WTC11 (cell line): ENCODE results near the gene TMEM88. TPM values are rescaled to one million over a fixed set of nuclear protein-coding genes. Genes with fewer than 3 reads are reported as not detected.

Source experiments
- ATAC-seq: fragments of 200-7000 bp; cut with Tn5 transposase; 2 replicates; pipeline ENCODE4 v1.10.0; 2021; ENCODE audit warnings: mild to moderate bottlenecking, moderate library complexity
- CTCF ChIA-PET: fragments of 300-600 bp; sonication (Branson Sonifier 250); formaldehyde crosslinking; loops from one replicate; lab custom pipeline; 2021; ENCODE audit warnings: antibody characterized with exemption; lab: Charles Lee
- POLR2A ChIA-PET: fragments of 350-600 bp; sonication (Branson Sonifier 250); formaldehyde crosslinking; loops from one replicate; lab custom pipeline; 2021; ENCODE audit warnings: antibody characterized with exemption; lab: Charles Lee
- DNase-seq: peaks from one replicate; pipeline ENCODE4 v3.0.0; 2021; ENCODE audit warnings: low spot score
- H3K27ac Mint-ChIP-seq: 2 replicates; pipeline ENCODE4 v1.8.0; 2021; ENCODE audit warnings: mixed read lengths
- H3K27me3 Mint-ChIP-seq: 2 replicates; pipeline ENCODE4 v1.8.0; 2021; ENCODE audit warnings: low read depth, mild to moderate bottlenecking, moderate library complexity, mixed read lengths
- H3K36me3 Mint-ChIP-seq: 2 replicates; pipeline ENCODE4 v1.8.0; 2021; ENCODE audit warnings: mixed read lengths
- H3K4me1 Mint-ChIP-seq: 2 replicates; pipeline ENCODE4 v1.8.0; 2022; ENCODE audit warnings: mixed read lengths
- H3K4me3 Mint-ChIP-seq: 2 replicates; pipeline ENCODE4 v1.8.0; 2021; ENCODE audit warnings: mild to moderate bottlenecking, moderate library complexity, mixed read lengths
- H3K9me3 Mint-ChIP-seq: 2 replicates; pipeline ENCODE4 v1.8.0; 2021; ENCODE audit warnings: mixed read lengths
- ATF1 ChIP-seq: sonication (generic); formaldehyde crosslinking; IDR thresholded peaks from 2 replicates; pipeline ENCODE4 v1.8.1; 2023; ENCODE audit warnings: mild to moderate bottlenecking, moderate library complexity, missing genetic modification reagents
- CBFB ChIP-seq: sonication (generic); formaldehyde crosslinking; IDR thresholded peaks from 2 replicates; pipeline ENCODE4 v1.8.1; 2022; ENCODE audit warnings: mild to moderate bottlenecking, low read depth, missing genetic modification reagents
- CDX4 ChIP-seq: fragments of 250-450 bp; sonication (Bioruptor Pico); IDR thresholded peaks from 2 replicates; pipeline ENCODE4 v1.9.0; 2021; ENCODE audit warnings: moderate library complexity, mild to moderate bottlenecking, inconsistent platforms, borderline replicate concordance
- CREB1 ChIP-seq: sonication (generic); formaldehyde crosslinking; IDR thresholded peaks from 2 replicates; pipeline ENCODE4 v1.8.0; 2023; ENCODE audit warnings: mild to moderate bottlenecking, missing genetic modification reagents
- CREM ChIP-seq: sonication (generic); formaldehyde crosslinking; IDR thresholded peaks from 2 replicates; pipeline ENCODE4 v1.8.1; 2022; ENCODE audit warnings: mild to moderate bottlenecking, missing genetic modification reagents, moderate library complexity
- E2F1 ChIP-seq: sonication (generic); formaldehyde crosslinking; IDR thresholded peaks from 2 replicates; pipeline ENCODE4 v1.8.0; 2022; ENCODE audit warnings: mild to moderate bottlenecking, missing genetic modification reagents
- ETV6 ChIP-seq: sonication (generic); formaldehyde crosslinking; IDR thresholded peaks from 2 replicates; pipeline ENCODE4 v1.8.1; 2022; ENCODE audit warnings: mild to moderate bottlenecking, missing genetic modification reagents
- FOXP1 ChIP-seq: sonication (generic); formaldehyde crosslinking; IDR thresholded peaks from 2 replicates; pipeline ENCODE4 v1.8.0; 2022; ENCODE audit warnings: missing genetic modification reagents, mild to moderate bottlenecking, moderate library complexity, borderline replicate concordance
- GABPB1 ChIP-seq: sonication (generic); formaldehyde crosslinking; IDR thresholded peaks from 2 replicates; pipeline ENCODE4 v1.8.1; 2023; ENCODE audit warnings: mild to moderate bottlenecking, missing genetic modification reagents
- GRHL2 ChIP-seq: fragments of 250-450 bp; sonication (Bioruptor Pico); IDR thresholded peaks from 2 replicates; pipeline ENCODE4 v1.8.0; 2022; ENCODE audit warnings: mild to moderate bottlenecking, moderate library complexity; ENCODE audit not compliant: insufficient replicate concordance, severe bottlenecking
- GTF2I ChIP-seq: fragments of 250-450 bp; sonication (Bioruptor Pico); conservative IDR thresholded peaks from 2 replicates; pipeline ENCODE4 v1.4.0; 2021; ENCODE audit warnings: mild to moderate bottlenecking
- IRF2 ChIP-seq: sonication (generic); formaldehyde crosslinking; IDR thresholded peaks from 2 replicates; pipeline ENCODE4 v1.8.0; 2022; ENCODE audit warnings: low read depth, missing genetic modification reagents, borderline replicate concordance
- KAT7 ChIP-seq: sonication (generic); formaldehyde crosslinking; IDR thresholded peaks from 2 replicates; pipeline ENCODE4 v1.8.1; 2023; ENCODE audit warnings: missing genetic modification reagents, mild to moderate bottlenecking, borderline replicate concordance
- MLX ChIP-seq: sonication (generic); formaldehyde crosslinking; IDR thresholded peaks from 2 replicates; pipeline ENCODE4 v1.8.1; 2023; ENCODE audit warnings: mild to moderate bottlenecking, missing genetic modification reagents, moderate library complexity
- NFE2L1 ChIP-seq: sonication (generic); formaldehyde crosslinking; IDR thresholded peaks from 2 replicates; pipeline ENCODE4 v1.8.1; 2023; ENCODE audit warnings: missing genetic modification reagents
- NR1H2 ChIP-seq: sonication (generic); formaldehyde crosslinking; IDR thresholded peaks from 2 replicates; pipeline ENCODE4 v1.9.0; 2021; ENCODE audit warnings: mild to moderate bottlenecking, moderate library complexity, missing genetic modification reagents
- NR3C1 ChIP-seq: sonication (generic); formaldehyde crosslinking; conservative IDR thresholded peaks from 2 replicates; pipeline ENCODE4 v1.8.1; 2023; ENCODE audit warnings: low read depth, mild to moderate bottlenecking, missing genetic modification reagents
- PRRX2 ChIP-seq: fragments of 250-450 bp; sonication (Bioruptor Pico); IDR thresholded peaks from 2 replicates; pipeline ENCODE4 v1.8.0; 2021; ENCODE audit warnings: mild to moderate bottlenecking
- RORB ChIP-seq: fragments of 250-450 bp; sonication (Bioruptor Pico); IDR thresholded peaks from 2 replicates; pipeline ENCODE4 v1.9.0; 2021; ENCODE audit warnings: mild to moderate bottlenecking
- TEAD4 ChIP-seq: sonication (generic); formaldehyde crosslinking; IDR thresholded peaks from 2 replicates; pipeline ENCODE4 v1.8.0; 2022; ENCODE audit warnings: mild to moderate bottlenecking, missing genetic modification reagents
- TP53 ChIP-seq: sonication (generic); formaldehyde crosslinking; IDR thresholded peaks from 2 replicates; pipeline ENCODE4 v1.8.1; 2023; ENCODE audit warnings: mild to moderate bottlenecking, missing genetic modification reagents
- ZNF219 ChIP-seq: sonication (generic); formaldehyde crosslinking; IDR thresholded peaks from 2 replicates; pipeline ENCODE4 v1.8.0; 2023; ENCODE audit warnings: missing genetic modification reagents, mild to moderate bottlenecking, borderline replicate concordance
- ZNF232 ChIP-seq: sonication (generic); formaldehyde crosslinking; IDR thresholded peaks from 2 replicates; pipeline ENCODE4 v1.8.0; 2022; ENCODE audit warnings: mild to moderate bottlenecking, missing genetic modification reagents
- ZNF263 ChIP-seq: sonication (generic); formaldehyde crosslinking; IDR thresholded peaks from 2 replicates; pipeline ENCODE4 v1.8.1; 2022; ENCODE audit warnings: low read depth, mild to moderate bottlenecking, moderate library complexity, missing genetic modification reagents
- ZNF423 ChIP-seq: fragments of 250-450 bp; sonication (Bioruptor Pico); IDR thresholded peaks from 2 replicates; pipeline ENCODE4 v2.1.2; 2022; ENCODE audit warnings: mild to moderate bottlenecking, moderate library complexity
- ZNF671 ChIP-seq: fragments of 250-450 bp; sonication (Bioruptor Pico); IDR thresholded peaks from 2 replicates; pipeline ENCODE4 v1.8.0; 2021; ENCODE audit warnings: mild to moderate bottlenecking
- total RNA-seq: library from RNA; stranded (reverse); gene quantifications from 3 replicates; pipeline ENCODE4 v1.2.3, GENCODE V29; 2021
- TF ChIP-seq, protein P1 (sequence below): fragments of 250-450 bp; sonication (Bioruptor Pico); IDR thresholded peaks from 2 replicates; pipeline ENCODE4 v1.9.0; 2021; ENCODE audit warnings: mild to moderate bottlenecking
- TF ChIP-seq, protein P2 (sequence below): fragments of 250-450 bp; sonication (Bioruptor Pico); conservative IDR thresholded peaks from 2 replicates; pipeline ENCODE4 v1.9.0; 2021; ENCODE audit warnings: mild to moderate bottlenecking
- TF ChIP-seq, protein P3 (sequence below): sonication (generic); formaldehyde crosslinking; IDR thresholded peaks from 2 replicates; pipeline ENCODE4 v1.8.0; 2022; ENCODE audit warnings: mild to moderate bottlenecking, missing genetic modification reagents

TMEM88 gene
- total RNA-seq, 1 experiment from 2014 or later, result 2.9 TPM

DNA sequence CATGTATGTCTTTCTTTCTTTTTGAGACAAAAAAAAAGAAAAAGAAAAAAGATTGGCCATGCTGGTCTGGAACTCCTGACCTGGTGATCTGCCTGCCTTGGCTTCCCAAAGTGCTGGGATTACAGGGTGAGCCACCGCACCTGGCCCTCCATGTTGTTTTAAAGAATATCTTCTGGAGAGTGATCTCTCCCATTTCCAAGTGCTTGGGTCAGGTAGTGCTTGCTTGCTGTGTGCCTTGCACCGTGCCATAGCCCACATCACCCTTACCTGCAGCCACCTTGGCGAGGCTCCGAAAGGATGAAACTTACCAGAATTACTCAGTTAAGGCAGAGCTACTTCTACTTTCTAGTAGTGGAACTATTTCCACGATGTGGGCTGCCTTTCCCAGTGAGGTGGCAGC lies 39.9 kb upstream of the TMEM88 start:
- ATAC-seq (no peak), DNase-seq (no peak)
- H3K27me3 Mint-ChIP-seq, result peaks cover 3% of the 10 kb centered on the region
- POLR2A ChIA-PET, result no interaction called here
- no peak overlapping the region for H3K4me3 Mint-ChIP-seq
- no peaks in the 10 kb centered on the region for H3K36me3 Mint-ChIP-seq
- no peak overlapping the region for H3K27ac Mint-ChIP-seq
- H3K4me1 Mint-ChIP-seq, result no peaks in the 10 kb centered on the region
- TF ChIP-seq TP53 (CRISPR knock-in tag) (no peak), ZNF232 (no peak), CDX4 (CRISPR knock-in tag) (no peak), ATF1 (CRISPR knock-in tag) (no peak), GABPB1 (CRISPR knock-in tag) (no peak), FOXP1 (CRISPR knock-in tag) (no peak), CREM (CRISPR knock-in tag) (no peak), ZNF263 (CRISPR knock-in tag) (no peak), MLX (CRISPR knock-in tag) (no peak), NR3C1 (no peak), NFE2L1 (CRISPR knock-in tag) (no peak), CREB1 (CRISPR knock-in tag) (no peak), ETV6 (CRISPR knock-in tag) (no peak), TEAD4 (CRISPR knock-in tag) (no peak), PRRX2 (CRISPR knock-in tag) (no peak), E2F1 (no peak), NR1H2 (no peak)
- TF ChIP-seq, protein P1, sequence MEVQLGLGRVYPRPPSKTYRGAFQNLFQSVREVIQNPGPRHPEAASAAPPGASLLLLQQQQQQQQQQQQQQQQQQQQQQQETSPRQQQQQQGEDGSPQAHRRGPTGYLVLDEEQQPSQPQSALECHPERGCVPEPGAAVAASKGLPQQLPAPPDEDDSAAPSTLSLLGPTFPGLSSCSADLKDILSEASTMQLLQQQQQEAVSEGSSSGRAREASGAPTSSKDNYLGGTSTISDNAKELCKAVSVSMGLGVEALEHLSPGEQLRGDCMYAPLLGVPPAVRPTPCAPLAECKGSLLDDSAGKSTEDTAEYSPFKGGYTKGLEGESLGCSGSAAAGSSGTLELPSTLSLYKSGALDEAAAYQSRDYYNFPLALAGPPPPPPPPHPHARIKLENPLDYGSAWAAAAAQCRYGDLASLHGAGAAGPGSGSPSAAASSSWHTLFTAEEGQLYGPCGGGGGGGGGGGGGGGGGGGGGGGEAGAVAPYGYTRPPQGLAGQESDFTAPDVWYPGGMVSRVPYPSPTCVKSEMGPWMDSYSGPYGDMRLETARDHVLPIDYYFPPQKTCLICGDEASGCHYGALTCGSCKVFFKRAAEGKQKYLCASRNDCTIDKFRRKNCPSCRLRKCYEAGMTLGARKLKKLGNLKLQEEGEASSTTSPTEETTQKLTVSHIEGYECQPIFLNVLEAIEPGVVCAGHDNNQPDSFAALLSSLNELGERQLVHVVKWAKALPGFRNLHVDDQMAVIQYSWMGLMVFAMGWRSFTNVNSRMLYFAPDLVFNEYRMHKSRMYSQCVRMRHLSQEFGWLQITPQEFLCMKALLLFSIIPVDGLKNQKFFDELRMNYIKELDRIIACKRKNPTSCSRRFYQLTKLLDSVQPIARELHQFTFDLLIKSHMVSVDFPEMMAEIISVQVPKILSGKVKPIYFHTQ (CRISPR knock-in tag), result no peak
- TF ChIP-seq, protein P2, sequence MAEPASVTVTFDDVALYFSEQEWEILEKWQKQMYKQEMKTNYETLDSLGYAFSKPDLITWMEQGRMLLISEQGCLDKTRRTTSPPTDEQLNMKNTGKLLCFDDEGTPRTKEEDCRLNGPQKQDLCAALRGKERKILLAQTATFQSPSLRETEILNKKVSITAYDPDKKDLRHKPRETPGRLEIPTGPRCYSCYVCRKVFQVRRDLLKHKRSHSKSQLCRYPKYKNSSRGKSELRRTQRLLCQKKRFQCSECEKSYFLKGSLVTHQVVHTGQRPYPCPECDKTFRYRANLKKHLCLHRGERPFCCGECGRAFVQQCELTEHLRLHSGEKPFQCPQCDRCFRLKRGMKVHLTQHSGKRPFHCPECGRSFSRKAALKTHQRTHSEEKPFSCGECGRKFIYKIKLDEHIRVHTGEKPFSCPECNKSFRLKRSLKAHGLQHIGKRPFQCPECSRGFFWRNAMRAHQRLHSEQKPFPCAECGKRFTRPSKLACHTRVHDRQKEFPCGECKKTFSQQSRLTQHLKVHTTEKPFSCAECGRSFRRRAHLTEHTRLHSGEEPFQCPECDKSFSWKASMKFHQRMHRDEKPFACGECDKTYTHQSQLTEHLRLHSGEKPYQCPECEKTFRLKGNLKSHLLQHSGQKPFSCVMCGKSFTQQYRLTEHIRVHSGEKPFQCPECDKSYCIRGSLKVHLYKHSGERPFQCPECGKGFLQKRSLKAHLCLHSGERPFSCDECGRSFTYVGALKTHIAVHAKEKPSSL, result no peak
- H3K9me3 Mint-ChIP-seq, result no peaks in the 10 kb centered on the region
- CTCF ChIA-PET, result interaction anchor here (1.1 kb wide), 2 partner anchors 226 to 259 kb away, joined by 3 read pairs; no protein-coding TSS in a partner anchor

GRCh38 chr17:7816926-7817642 lies 37.8 kb upstream of the TMEM88 start:
- no peak for ATAC-seq
- Mint-ChIP-seq H3K4me1 (no peaks in the 10 kb centered on the region), H3K36me3 (no peaks in the 10 kb centered on the region), H3K4me3 (no peak overlapping the region), H3K27ac (no peak overlapping the region), H3K27me3 (peaks cover 3% of the 10 kb centered on the region), H3K9me3 (no peaks in the 10 kb centered on the region)
- ChIA-PET POLR2A (no interaction called here), CTCF (interaction anchor here (0.6 to 2.2 kb wide), 5 partner anchors 8 to 199 kb away, joined by 3 to 10 read pairs (median 4); partner anchors contain the start of gene DNAH2)
- no peak for DNase-seq
- TF ChIP-seq, protein P3, sequence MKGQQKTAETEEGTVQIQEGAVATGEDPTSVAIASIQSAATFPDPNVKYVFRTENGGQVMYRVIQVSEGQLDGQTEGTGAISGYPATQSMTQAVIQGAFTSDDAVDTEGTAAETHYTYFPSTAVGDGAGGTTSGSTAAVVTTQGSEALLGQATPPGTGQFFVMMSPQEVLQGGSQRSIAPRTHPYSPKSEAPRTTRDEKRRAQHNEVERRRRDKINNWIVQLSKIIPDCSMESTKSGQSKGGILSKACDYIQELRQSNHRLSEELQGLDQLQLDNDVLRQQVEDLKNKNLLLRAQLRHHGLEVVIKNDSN, result no peak
- TF ChIP-seq GTF2I (CRISPR knock-in tag), result no peak
- no peak for TF ChIP-seq ZNF219 (CRISPR knock-in tag)
- no peak for TF ChIP-seq KAT7 (CRISPR knock-in tag)
- TF ChIP-seq CBFB (CRISPR knock-in tag), result no peak
- no peak for TF ChIP-seq RORB (CRISPR knock-in tag)
- no peak for TF ChIP-seq GRHL2 (CRISPR knock-in tag)
- no peak for TF ChIP-seq TEAD4 (CRISPR knock-in tag)
- TF ChIP-seq ZNF423 (CRISPR knock-in tag), result no peak
- TF ChIP-seq IRF2 (CRISPR knock-in tag), result no peak
- no peak for TF ChIP-seq ZNF671
- TF ChIP-seq ETV6 (CRISPR knock-in tag), result no peak
